ENCODE data around the gene C2orf68. TPM values are rescaled to one million over a fixed set of nuclear protein-coding genes. Genes with fewer than 3 reads are reported as not detected.

The C2orf68 gene
- total RNA-seq, 4 donors from 2014 or later: 12.3 to 21.0 (median 19.8) TPM

- H3K4me3 ChIP-seq: peak within 1 kb of the TSS; percentile 39 to 79
- peak; percentile 52 for ATAC-seq
- TF ChIP-seq POLR2AphosphoS5 (IDR thresholded peaks at IDR 0.05) (peak; percentile 43), POLR2A (IDR thresholded peaks at IDR 0.05) (peak; percentile 55 to 63)
- TF ChIP-seq, protein P1, sequence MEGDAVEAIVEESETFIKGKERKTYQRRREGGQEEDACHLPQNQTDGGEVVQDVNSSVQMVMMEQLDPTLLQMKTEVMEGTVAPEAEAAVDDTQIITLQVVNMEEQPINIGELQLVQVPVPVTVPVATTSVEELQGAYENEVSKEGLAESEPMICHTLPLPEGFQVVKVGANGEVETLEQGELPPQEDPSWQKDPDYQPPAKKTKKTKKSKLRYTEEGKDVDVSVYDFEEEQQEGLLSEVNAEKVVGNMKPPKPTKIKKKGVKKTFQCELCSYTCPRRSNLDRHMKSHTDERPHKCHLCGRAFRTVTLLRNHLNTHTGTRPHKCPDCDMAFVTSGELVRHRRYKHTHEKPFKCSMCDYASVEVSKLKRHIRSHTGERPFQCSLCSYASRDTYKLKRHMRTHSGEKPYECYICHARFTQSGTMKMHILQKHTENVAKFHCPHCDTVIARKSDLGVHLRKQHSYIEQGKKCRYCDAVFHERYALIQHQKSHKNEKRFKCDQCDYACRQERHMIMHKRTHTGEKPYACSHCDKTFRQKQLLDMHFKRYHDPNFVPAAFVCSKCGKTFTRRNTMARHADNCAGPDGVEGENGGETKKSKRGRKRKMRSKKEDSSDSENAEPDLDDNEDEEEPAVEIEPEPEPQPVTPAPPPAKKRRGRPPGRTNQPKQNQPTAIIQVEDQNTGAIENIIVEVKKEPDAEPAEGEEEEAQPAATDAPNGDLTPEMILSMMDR (IDR thresholded peaks at IDR 0.05): no peak
- no CpG with 5 or more reads among the region's 52 CpGs for WGBS, 2 donors (ENCODE audit: low coverage in 1 of 2)
- H3K9me3 ChIP-seq: no peaks in the 10 kb centered on the region
- peaks cover 0 to 72% (median 29%) of the 10 kb centered on the region in 3 donors for H3K4me1 ChIP-seq
- no peaks in the 10 kb centered on the region for H3K36me3 ChIP-seq
- H3K27ac ChIP-seq: peak within 1 kb of the TSS; percentile 41 to 90 (median 89)
- no peaks in the 10 kb centered on the region for H3K27me3 ChIP-seq
Measured at GRCh38 chr2:85584354-85584856, 27.5 kb downstream of the C2orf68 start, which contains the start of gene VAMP5. Gene VAMP5 (plus strand): TSS chr2:85584431. CDS start chr2:85584491, 60 bp downstream.

- peak; percentile 35 for ATAC-seq
- H3K9me3 ChIP-seq: no peaks in the 10 kb centered on the region
- TF ChIP-seq EP300 (IDR thresholded peaks at IDR 0.05) (no peak), POLR2A (IDR thresholded peaks at IDR 0.05) (no peak), POLR2AphosphoS5 (IDR thresholded peaks at IDR 0.05) (no peak)
- TF ChIP-seq, protein P1 (IDR thresholded peaks at IDR 0.05): no peak
- H3K4me1 ChIP-seq: peaks cover 0 to 72% (median 25%) of the 10 kb centered on the region in 3 donors
- H3K27me3 ChIP-seq: no peaks in the 10 kb centered on the region
- H3K4me3 ChIP-seq: peak overlapping the region; percentile 39 to 79
- peak overlapping the region; percentile 5 to 90 (median 89) for H3K27ac ChIP-seq
- H3K36me3 ChIP-seq: no peaks in the 10 kb centered on the region
- 21 to 50% methylated on average over 2 to 13 of the region's 16 CpGs for WGBS, 2 donors (ENCODE audit: low coverage in 1 of 2)
Measured at GRCh38 chr2:85583667-85584353, 28.1 kb downstream of the C2orf68 start.

GRCh38 chr2:85582492-85582891 is 29.4 kb downstream of the C2orf68 start:
- Histone ChIP-seq H3K27me3 (no peaks in the 10 kb centered on the region), H3K4me1 (peaks cover 0 to 72% (median 33%) of the 10 kb centered on the region in 3 donors), H3K36me3 (no peaks in the 10 kb centered on the region), H3K4me3 (no peak overlapping the region), H3K9me3 (no peaks in the 10 kb centered on the region), H3K27ac (peak overlapping the region in 2 of 4 donors; percentile 89)
- 50 to 60% methylated on average over 1 of the region's 1 CpG for WGBS, 2 donors (ENCODE audit: low coverage in 1 of 2)
- no peak for ATAC-seq
- TF ChIP-seq POLR2A (IDR thresholded peaks at IDR 0.05): no peak
- no peak for TF ChIP-seq EP300 (IDR thresholded peaks at IDR 0.05)
- TF ChIP-seq, protein P1 (IDR thresholded peaks at IDR 0.05): no peak
- TF ChIP-seq POLR2AphosphoS5 (IDR thresholded peaks at IDR 0.05): no peak

- TF ChIP-seq, protein P1 (IDR thresholded peaks at IDR 0.05): no peak
- no peak for TF ChIP-seq POLR2AphosphoS5 (IDR thresholded peaks at IDR 0.05)
- no peak for TF ChIP-seq POLR2A (IDR thresholded peaks at IDR 0.05)
- no peak for TF ChIP-seq EP300 (IDR thresholded peaks at IDR 0.05)
- no peak overlapping the region for H3K4me3 ChIP-seq
- peaks cover 0 to 64% (median 30%) of the 10 kb centered on the region in 3 donors for H3K4me1 ChIP-seq
- no peaks in the 10 kb centered on the region for H3K27me3 ChIP-seq
- 80 to 83% methylated on average over 3 of the region's 3 CpGs for WGBS, 2 donors (ENCODE audit: low coverage in 1 of 2)
- ATAC-seq: no peak
- no peaks in the 10 kb centered on the region for H3K9me3 ChIP-seq
- peak overlapping the region in 2 of 4 donors; percentile 63 to 73 for H3K27ac ChIP-seq
- H3K36me3 ChIP-seq: no peaks in the 10 kb centered on the region
Measured at GRCh38 chr2:85580206-85580605, 31.7 kb downstream of the C2orf68 start.

Data from gastroesophageal sphincter (tissue), 4 donors.